KMS-11 (cell line): ENCODE results near the gene UTS2.

Source experiments
- H2AFZ ChIP-seq: fragments of 200-600 bp; sonication (generic); 2 replicates; pipeline ENCODE4 v1.6.1; 2016; ENCODE audit warnings: antibody characterized with exemption, mixed run types, low read depth
- H3K27ac ChIP-seq: fragments of 200-600 bp; sonication (generic); 2 replicates; pipeline ENCODE4 v1.6.1; 2016; ENCODE audit warnings: mild to moderate bottlenecking, mixed run types
- H3K27me3 ChIP-seq: fragments of 200-600 bp; sonication (generic); 2 replicates; pipeline ENCODE4 v1.6.1; 2017; ENCODE audit warnings: mild to moderate bottlenecking, low read depth, mixed run types, moderate library complexity; ENCODE audit not compliant: insufficient read depth
- H3K36me3 ChIP-seq: fragments of 200-600 bp; sonication (generic); 2 replicates; pipeline ENCODE4 v1.6.1; 2017; ENCODE audit warnings: mild to moderate bottlenecking, mixed run types; ENCODE audit not compliant: insufficient read depth
- H3K4me1 ChIP-seq: fragments of 200-600 bp; sonication (generic); 2 replicates; pipeline ENCODE4 v1.6.1; 2016; ENCODE audit warnings: mild to moderate bottlenecking, low read depth, mixed run types; ENCODE audit not compliant: poor library complexity, severe bottlenecking
- H3K4me2 ChIP-seq: fragments of 200-600 bp; sonication (generic); 2 replicates; pipeline ENCODE4 v1.7.0; 2016; ENCODE audit warnings: mild to moderate bottlenecking, mixed run types
- H3K4me3 ChIP-seq: fragments of 200-600 bp; sonication (generic); IDR thresholded peaks from 2 replicates; pipeline ENCODE4 v1.6.1; 2017; ENCODE audit warnings: low read depth, low read length, mixed read lengths; ENCODE audit not compliant: insufficient read depth
- H3K79me2 ChIP-seq: fragments of 200-600 bp; sonication (generic); 2 replicates; pipeline ENCODE4 v1.6.1; 2016; ENCODE audit warnings: low read depth, mixed run types; ENCODE audit not compliant: insufficient read depth
- H3K9ac ChIP-seq: fragments of 200-600 bp; sonication (generic); 2 replicates; pipeline ENCODE4 v1.6.1; 2016; ENCODE audit warnings: mild to moderate bottlenecking, mixed run types
- H4K20me1 ChIP-seq: fragments of 200-600 bp; sonication (generic); 2 replicates; pipeline ENCODE4 v1.6.1; 2016; ENCODE audit warnings: mild to moderate bottlenecking, mixed run types; ENCODE audit not compliant: insufficient read depth
- TF ChIP-seq, protein P1 (sequence below): fragments of 200-600 bp; sonication (generic); conservative IDR thresholded peaks from 2 replicates; pipeline ENCODE4 v1.6.1; 2017; ENCODE audit warnings: low read depth, mild to moderate bottlenecking, antibody characterized with exemption, low read length, moderate library complexity, mixed read lengths

UTS2 gene

DNA sequence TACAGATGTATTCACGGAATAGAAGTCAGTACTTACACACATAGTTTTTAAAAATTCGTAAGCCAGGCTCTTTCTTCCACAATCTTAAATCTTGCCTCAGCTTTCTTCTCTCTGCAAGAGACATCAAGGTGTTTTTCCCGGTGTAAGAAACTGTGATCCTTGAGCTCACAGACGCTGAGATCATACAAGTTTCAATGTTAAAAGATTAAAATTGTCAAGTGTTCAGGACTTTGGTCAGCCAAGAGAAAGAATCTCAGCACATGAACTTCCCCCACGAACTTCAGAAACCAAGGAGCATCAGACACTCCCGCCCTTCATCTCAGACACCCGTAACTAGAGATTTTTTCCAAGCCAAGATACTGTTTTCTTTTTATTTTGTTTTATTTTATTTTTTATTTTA lies 6.2 kb downstream of the UTS2 start:
- Histone ChIP-seq H3K27me3 (no peaks in the 10 kb centered on the region), H3K27ac (no peak overlapping the region), H3K4me3 (no peak overlapping the region), H3K4me1 (peaks cover 20% of the 10 kb centered on the region), H4K20me1 (no peaks in the 10 kb centered on the region), H3K79me2 (no peaks in the 10 kb centered on the region), H3K36me3 (no peaks in the 10 kb centered on the region), H2AFZ (no peak overlapping the region), H3K4me2 (no peak overlapping the region), H3K9ac (no peak overlapping the region)
- TF ChIP-seq, protein P1, sequence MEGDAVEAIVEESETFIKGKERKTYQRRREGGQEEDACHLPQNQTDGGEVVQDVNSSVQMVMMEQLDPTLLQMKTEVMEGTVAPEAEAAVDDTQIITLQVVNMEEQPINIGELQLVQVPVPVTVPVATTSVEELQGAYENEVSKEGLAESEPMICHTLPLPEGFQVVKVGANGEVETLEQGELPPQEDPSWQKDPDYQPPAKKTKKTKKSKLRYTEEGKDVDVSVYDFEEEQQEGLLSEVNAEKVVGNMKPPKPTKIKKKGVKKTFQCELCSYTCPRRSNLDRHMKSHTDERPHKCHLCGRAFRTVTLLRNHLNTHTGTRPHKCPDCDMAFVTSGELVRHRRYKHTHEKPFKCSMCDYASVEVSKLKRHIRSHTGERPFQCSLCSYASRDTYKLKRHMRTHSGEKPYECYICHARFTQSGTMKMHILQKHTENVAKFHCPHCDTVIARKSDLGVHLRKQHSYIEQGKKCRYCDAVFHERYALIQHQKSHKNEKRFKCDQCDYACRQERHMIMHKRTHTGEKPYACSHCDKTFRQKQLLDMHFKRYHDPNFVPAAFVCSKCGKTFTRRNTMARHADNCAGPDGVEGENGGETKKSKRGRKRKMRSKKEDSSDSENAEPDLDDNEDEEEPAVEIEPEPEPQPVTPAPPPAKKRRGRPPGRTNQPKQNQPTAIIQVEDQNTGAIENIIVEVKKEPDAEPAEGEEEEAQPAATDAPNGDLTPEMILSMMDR = no peak

- no peak overlapping the region for H3K27ac ChIP-seq
- H3K36me3 ChIP-seq = no peaks in the 10 kb centered on the region
- no peaks in the 10 kb centered on the region for H4K20me1 ChIP-seq
- no peak overlapping the region for H2AFZ ChIP-seq
- H3K9ac ChIP-seq = no peak overlapping the region
- H3K4me1 ChIP-seq = peaks cover 20% of the 10 kb centered on the region
- H3K4me2 ChIP-seq = no peak overlapping the region
- no peaks in the 10 kb centered on the region for H3K79me2 ChIP-seq
- no peak overlapping the region for H3K4me3 ChIP-seq
- no peaks in the 10 kb centered on the region for H3K27me3 ChIP-seq
- TF ChIP-seq, protein P1 = no peak
Measured at GRCh38 chr1:7845761-7846160, 7.1 kb downstream of the UTS2 start.

DNA sequence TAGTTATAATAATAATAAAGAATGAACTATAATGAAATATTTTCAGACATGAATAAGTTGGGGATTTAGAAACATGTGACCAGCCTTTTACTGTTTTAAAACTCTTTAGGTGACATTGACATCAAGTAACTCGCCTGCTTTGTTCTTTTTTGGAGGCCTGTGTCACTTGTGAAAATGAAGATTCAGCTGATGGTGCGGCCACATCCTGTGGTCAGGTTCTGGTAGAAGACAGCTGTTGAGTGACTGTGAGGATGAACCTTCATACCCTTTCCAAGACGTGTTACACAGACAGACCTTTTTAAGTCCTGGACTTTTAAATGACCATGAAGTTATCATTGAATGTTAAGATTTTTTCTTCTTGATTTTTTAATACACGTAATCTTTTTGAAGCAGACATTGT lies 10.3 kb downstream of the UTS2 start:
- Histone ChIP-seq H3K27me3 (no peaks in the 10 kb centered on the region), H2AFZ (no peak overlapping the region), H3K4me1 (peaks cover 20% of the 10 kb centered on the region), H3K9ac (no peak overlapping the region), H3K4me3 (no peak overlapping the region), H4K20me1 (no peaks in the 10 kb centered on the region), H3K79me2 (no peaks in the 10 kb centered on the region), H3K36me3 (no peaks in the 10 kb centered on the region; the same call in 1 of the 2 replicates), H3K4me2 (peak overlapping the region; percentile 32), H3K27ac (no peak overlapping the region)
- TF ChIP-seq, protein P1 = no peak

DNA sequence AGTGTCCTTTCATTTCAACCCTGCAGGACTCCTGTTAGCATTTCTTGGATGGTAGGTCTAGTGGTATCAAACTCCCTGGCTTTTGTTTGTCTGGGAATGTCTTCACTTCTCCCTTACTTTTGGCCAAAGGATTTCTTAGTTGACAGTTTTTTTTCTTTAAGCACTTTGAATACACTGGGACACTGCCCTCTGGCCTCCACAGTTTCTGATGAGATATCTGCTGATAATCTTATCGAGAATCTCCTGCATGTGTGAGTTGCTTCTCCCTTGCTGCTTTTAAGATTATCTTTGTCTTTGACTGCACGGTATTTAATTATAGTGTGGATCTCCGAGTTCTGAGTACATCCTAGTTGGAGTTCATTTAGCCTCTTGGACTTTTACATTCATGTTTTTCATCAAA lies 13.3 kb downstream of the UTS2 start:
- Histone ChIP-seq H3K4me3 (no peak overlapping the region), H3K36me3 (no peaks in the 10 kb centered on the region; the same call in 1 of the 2 replicates), H3K4me1 (peaks cover 20% of the 10 kb centered on the region), H3K4me2 (no peak overlapping the region), H3K79me2 (no peaks in the 10 kb centered on the region), H3K27me3 (no peaks in the 10 kb centered on the region), H3K27ac (no peak overlapping the region), H3K9ac (no peak overlapping the region), H2AFZ (no peak overlapping the region), H4K20me1 (no peaks in the 10 kb centered on the region)
- TF ChIP-seq, protein P1 = no peak
